HG02884 (cell line): ENCODE data around the gene SPTLC3.
A peak's percentile ranks its signal among the peaks of the same experiment; 100 is the strongest.

Experiments used
- ATAC-seq: cut with Tn5 transposase; IDR thresholded peaks from one replicate; pipeline ENCODE4 v1.9.1; 2021; ENCODE audit warnings: mild to moderate bottlenecking, moderate library complexity; ENCODE audit not compliant: unreplicated experiment

Gene SPTLC3

DNA sequence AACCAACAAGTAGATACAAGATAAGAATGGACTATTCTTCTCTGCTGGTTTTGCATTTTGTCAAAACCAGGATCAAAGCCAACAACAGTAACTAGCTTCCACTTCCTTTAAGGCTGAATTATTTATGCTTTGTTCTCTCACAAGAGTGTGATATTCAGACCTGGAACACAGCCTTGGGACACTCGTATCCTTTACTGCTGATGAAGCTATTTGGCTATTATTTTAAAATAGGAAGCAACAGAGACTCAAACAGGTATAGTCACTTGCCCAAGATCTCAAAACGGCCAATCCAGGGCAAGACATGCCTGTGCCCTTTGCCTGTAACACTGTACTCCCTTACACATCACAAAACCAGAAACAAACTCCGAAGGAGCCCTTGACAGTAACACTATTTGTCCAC lies 19.9 kb downstream of the SPTLC3 start:
- ATAC-seq, result no peak

DNA sequence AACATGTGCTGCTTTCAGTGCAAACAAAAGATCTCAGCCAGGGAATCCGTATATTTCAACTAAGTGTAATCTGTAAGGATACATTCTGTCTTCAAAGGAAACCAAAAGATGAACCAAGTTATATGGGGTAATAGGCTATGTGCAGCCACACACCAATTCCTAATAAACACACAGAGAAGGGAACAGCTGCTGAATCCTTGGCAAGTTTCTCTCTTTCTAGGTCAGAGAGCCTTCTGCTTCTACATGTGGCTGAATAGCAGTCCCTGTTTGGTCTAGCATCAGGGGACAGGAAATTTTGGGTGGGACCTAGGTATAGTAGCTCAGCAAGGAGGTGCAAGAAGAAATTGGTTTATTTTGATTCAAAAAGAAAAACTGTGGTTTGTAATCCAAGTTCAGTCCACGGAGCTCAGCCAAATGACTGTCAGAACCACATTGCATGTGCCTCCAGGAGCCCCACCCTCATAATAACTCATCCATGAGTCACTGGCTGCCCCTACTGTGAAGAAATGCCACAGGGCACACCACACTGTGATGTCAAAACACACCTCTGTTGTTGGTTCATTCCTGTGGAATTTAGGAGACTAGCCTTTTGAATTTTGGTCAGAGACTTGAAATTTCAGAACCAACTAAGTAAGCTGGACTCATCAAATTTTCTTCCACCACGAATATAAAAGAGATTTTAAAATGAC lies 21.1 kb downstream of the SPTLC3 start:
- ATAC-seq, result no peak

- no peak for ATAC-seq
Measured at GRCh38 chr20:13031751-13032150, 23.0 kb downstream of the SPTLC3 start.

- no peak for ATAC-seq
Measured at GRCh38 chr20:13034115-13034514, 25.3 kb downstream of the SPTLC3 start.

DNA sequence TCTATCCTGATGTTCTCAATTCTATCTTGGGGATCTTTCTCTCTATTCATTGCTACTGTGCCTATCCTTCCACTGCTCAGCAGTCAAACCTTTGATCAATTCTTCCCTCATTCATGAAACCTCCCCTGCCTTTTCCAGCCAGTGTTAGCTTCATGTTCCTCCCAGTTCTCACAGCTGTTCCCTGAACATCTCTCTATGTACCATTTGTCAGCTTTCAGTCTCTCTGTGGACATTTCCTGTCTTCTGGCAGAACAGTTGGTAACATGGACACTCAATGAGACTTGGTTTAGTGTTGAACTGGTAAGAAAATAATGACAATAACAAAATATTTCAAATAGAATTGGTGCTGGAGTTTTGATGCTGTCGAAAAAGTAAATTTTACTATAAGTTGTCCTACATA lies 26.2 kb downstream of the SPTLC3 start:
- no peak for ATAC-seq

- ATAC-seq, result no peak
Measured at GRCh38 chr20:13035399-13036152, 26.8 kb downstream of the SPTLC3 start.

DNA sequence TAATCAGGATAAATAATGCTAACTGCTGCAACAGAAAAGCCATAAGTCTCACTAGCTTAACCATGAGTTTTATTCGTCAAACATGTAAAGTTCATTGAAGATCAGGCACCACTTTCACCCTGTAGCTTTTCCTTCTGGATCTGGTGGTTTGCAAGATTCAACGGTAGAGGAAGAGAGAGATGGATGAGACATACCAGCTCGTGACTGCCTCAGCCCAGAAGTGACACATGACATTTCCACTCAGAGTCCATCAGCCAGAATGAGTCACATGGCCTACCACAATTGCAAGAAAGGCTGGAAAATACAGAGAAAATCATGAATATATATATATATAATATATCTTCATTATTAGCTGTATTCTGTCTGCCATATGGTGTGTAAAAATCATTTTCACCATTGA lies 29.0 kb downstream of the SPTLC3 start:
- no peak for ATAC-seq

DNA sequence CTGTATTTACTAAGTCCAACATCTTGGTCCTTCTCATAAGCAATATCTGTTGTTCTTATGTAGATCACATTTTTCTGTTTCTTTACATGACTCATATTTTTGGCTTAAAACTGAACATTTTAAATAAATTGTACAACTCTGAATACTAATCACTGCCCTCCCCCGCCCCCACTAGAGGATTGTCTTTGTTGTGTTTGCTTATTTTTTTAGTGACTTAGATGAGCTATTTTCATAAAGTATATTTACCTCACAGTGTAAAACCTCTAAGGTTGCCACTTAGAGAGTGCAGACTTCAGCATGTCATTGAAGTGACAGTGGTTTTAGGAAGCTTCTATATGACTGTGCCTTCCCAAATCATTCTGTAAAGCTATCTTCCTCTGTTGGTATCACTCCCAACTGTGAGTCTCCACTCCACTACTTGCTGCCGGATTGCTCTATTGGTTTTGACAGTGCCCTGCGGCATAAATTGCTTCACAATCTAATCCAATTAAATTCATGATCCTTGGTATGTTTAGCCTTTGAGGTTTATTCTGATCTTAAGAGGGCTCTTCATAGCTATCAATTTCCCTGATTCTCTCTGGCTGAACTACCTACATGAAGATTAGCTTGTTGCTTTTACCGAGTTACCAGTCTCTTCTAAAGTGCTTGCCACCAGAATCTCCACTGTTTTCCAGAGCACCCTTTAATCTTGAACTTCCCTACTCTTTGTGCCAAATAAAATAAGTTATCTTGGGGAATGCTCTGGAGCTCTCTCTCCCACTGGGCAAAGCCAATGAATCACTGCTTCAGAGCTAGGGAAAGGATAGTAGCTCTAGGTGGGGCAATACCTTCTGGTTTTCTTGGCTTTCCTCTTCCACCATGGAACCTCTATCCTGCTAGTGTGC lies 33.0 kb downstream of the SPTLC3 start:
- ATAC-seq, result no peak

DNA sequence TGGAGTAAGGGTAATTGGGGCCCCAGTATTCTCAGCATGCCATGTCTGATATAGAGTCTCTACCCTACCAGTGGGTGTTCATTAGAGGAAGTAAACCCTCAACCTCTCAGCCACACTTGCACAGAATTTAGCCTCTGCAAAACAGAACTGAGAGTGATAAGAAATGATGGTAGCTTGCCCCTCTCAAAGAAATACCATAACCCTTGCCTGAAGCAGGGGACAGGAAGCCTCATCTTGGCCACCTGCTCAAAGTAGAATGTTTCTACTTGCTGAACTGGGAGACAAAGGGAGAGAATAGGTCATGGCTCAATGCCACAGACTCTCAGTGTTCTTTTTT lies 33.7 kb downstream of the SPTLC3 start:
- peak; percentile 85 for ATAC-seq

DNA sequence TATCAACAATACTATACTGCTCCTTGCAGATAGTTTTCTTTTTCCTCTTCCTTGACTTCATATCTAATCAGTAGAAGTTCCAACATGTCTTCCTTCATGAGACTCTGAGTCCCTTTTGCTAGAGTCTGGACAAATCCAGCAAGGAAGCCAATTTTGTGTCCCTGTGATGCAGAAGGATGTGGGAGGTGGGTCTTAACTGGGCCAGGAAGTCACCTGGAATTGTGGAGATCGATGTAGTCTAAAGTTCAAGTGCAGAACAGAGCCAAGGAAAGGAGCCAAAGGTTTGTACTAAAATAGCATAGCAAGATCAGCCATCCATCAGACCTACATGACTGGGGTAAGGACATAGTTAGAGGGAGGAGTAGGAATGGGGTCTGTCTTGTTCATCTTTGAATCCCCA lies 37.6 kb downstream of the SPTLC3 start:
- ATAC-seq, result no peak

- ATAC-seq, result no peak
Measured at GRCh38 chr20:13054011-13054410, 45.2 kb downstream of the SPTLC3 start.

- ATAC-seq, result no peak
Measured at GRCh38 chr20:13058666-13059389, 50.1 kb downstream of the SPTLC3 start.

DNA sequence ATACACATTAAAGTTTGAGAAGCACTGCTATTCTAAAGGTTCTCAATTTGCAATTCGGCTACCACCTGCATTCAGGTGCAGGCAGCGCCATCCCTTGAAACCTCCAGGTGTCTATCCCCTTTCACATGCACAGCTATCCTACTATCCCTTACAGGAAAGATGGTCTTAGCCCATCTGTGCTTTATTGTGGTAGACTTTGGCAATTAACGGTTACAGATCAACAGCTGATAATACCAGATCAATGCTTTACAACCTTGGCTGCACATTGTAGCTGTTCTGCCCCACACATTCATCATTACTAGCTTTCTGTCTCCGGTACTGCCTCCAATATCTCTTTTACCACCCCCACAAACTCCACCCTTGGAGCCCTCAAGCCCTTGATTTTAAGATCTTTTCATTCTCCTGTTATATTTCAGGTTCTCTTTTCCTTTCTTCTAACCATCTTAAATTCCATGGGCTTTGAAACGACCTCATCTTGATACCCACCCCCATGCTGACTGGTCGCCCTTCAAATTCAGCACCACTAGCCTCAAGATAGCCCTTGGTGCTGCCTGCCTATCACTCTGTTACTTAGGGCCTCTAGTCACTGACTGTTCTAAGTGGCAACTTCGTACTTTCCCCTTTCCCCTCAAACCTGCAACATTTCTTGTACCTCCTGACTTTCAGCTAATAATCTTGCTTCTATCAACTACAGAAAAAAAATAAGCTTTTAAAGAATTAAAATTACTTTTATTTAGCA lies 50.8 kb downstream of the SPTLC3 start:
- ATAC-seq, result no peak

DNA sequence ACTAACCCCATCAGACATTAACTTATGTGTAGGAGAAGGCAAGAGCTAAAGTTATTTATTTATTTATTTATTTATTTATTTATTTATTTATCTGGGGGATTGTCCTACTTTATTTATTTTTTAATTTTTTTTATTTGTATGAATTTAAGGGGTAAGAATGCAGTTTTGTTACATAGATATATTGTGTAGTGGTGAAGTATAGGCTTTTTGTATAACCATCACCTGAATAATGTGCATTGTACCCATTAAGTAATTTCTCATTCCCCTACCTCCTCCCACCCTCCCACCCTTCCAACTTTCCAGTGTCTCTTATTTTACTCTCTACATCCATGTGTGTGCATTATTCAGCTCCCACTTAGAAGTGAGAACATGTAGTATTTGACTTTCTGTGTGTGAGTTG lies 51.6 kb downstream of the SPTLC3 start:
- ATAC-seq, result no peak

DNA sequence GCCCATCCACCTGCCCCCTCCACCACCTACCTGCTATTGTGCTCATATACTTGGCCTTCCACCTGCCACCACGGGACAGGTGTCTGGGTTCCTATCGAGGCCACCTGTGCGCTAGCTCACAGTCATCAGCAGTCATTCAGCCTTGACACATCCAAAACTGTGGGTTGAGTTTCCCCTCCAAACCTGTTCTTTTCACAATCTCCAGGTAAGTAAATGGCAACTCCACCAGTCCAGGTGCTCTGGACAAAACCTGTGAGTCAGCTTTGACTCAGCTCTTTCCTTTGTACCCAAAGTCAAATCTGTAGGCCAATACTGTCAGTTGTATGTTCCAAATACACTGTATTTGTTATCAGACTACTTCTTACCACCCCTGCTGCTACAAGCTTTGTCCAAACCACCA lies 52.6 kb downstream of the SPTLC3 start:
- ATAC-seq, result no peak

GRCh38 chr20:13062789-13063188 lies 54.0 kb downstream of the SPTLC3 start:
- ATAC-seq, result no peak

DNA sequence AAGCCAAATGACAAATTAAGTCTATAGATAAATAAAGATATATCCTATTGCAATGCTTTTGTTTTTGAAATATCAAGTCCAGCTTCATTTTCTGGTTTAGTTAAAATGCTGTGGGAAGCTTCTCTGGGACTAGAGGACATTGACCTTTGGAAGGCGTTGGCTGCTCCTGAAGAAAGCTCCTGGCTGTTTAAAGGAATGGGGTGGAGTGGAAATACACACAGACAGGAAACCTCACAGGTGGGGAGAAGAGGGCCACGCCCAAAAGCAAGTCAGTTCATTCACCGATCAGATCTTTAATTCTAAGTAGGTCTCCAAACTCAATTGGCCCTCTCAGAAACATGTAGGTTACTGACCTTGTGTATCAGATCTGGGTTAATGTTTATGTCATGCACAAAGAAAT lies 59.6 kb downstream of the SPTLC3 start:
- ATAC-seq, result no peak

DNA sequence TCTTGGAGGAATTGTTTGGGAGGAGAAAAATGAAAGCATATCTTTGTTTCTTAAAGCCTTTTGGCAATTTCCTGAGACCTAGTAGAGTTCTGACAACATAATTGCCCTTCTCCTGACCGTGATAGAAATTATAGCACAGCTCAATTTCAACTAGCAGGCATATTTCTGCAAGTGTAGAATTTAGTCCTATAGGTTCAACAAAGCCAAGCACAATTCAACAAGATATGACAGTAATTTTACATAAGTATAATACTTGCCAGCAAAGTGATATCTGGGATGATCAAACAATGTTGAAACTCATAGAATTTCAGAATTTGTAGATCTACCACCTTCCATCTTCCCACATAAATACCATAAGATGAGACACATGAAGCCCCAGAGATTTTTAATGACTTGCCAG lies 73.1 kb downstream of the SPTLC3 start:
- no peak for ATAC-seq

GRCh38 chr20:13082378-13082777 lies 73.6 kb downstream of the SPTLC3 start:
- no peak for ATAC-seq

DNA sequence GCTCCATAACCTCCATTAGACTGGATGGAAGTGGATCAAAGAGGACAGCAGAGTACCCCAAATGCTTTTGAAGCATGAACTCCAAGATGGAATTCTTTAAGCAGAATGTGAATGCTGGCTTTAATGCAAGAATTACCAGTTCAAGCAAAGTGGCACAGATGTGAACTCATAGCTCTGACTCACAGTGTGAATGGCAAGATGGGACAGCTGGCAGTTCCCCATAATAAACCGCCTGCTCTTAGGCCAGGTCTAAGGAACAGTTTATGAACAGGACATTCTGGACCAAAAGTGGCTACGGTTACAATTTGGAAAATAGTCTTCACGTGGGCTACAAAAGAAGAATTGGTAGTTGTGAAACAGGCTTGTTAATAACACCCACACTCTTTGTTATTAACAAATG lies 76.5 kb downstream of the SPTLC3 start:
- ATAC-seq, result no peak
